ENCODE data around the gene PPFIA3.

DNA sequence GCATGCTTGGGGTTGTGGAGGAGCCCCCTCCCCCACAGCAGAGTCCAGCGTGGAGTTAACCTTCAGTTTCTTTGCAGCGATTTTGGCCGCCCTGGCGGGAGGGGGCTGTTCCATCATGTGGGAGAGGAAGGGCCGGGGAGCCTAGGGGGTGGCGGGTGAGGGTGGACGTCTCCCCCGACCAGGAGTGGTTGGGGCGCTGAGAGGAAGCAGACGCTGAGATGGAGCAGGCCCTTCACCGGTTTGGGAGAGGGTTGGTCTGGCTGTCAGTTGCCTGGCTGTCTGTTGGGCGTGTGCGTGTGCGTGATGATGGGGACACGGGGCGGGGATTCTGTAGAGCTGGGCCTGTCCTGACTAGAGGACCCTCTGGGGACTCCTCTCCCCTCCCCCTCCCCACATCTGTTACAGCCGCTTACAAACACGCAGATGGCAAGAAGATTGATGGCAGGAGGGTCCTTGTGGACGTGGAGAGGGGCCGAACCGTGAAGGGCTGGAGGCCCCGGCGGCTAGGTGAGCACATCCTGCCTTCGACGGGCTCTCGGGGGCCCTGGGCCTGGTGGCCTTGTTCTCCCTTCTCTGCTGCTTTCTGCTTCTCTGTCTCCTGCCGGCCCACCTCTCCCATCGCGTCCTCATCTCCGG is 15.0 kb upstream of the PPFIA3 start:
- TF ChIP-seq, protein P1, sequence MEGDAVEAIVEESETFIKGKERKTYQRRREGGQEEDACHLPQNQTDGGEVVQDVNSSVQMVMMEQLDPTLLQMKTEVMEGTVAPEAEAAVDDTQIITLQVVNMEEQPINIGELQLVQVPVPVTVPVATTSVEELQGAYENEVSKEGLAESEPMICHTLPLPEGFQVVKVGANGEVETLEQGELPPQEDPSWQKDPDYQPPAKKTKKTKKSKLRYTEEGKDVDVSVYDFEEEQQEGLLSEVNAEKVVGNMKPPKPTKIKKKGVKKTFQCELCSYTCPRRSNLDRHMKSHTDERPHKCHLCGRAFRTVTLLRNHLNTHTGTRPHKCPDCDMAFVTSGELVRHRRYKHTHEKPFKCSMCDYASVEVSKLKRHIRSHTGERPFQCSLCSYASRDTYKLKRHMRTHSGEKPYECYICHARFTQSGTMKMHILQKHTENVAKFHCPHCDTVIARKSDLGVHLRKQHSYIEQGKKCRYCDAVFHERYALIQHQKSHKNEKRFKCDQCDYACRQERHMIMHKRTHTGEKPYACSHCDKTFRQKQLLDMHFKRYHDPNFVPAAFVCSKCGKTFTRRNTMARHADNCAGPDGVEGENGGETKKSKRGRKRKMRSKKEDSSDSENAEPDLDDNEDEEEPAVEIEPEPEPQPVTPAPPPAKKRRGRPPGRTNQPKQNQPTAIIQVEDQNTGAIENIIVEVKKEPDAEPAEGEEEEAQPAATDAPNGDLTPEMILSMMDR (conservative IDR thresholded peaks at IDR 0.05; ENCODE audit: low read depth, low read length), result no peak
- no peak for TF ChIP-seq EZH2phosphoT487 (IDR thresholded peaks at IDR 0.05; ENCODE audit: borderline replicate concordance, low read length)

All from PC-3 (cell line).